GM19455 (cell line): ENCODE data around the gene KCNIP4.

Experiments
- ATAC-seq: cut with Tn5 transposase; IDR thresholded peaks from one replicate; pipeline ENCODE4 v1.9.1; 2021; ENCODE audit not compliant: unreplicated experiment

KCNIP4 gene

GRCh38 chr4:21001490-21001889 is 947.1 kb downstream of the KCNIP4 start:
- ATAC-seq = no peak

GRCh38 chr4:20997886-20998285 is 950.7 kb downstream of the KCNIP4 start:
- ATAC-seq = no peak

GRCh38 chr4:20995610-20996009 is 953.0 kb downstream of the KCNIP4 start:
- ATAC-seq = no peak

- ATAC-seq = no peak
Observed at GRCh38 chr4:20995015-20995414, 953.6 kb downstream of the KCNIP4 start.

- ATAC-seq = no peak
Observed at GRCh38 chr4:20992002-20992401, 956.6 kb downstream of the KCNIP4 start.

GRCh38 chr4:20987191-20987590 is 961.4 kb downstream of the KCNIP4 start:
- no peak for ATAC-seq

GRCh38 chr4:20984576-20984836 is 964.1 kb downstream of the KCNIP4 start:
- no peak for ATAC-seq

- ATAC-seq = no peak
Observed at GRCh38 chr4:20983763-20984575, 964.6 kb downstream of the KCNIP4 start.

- ATAC-seq = no peak
Observed at GRCh38 chr4:20982544-20982943, 966.0 kb downstream of the KCNIP4 start.

GRCh38 chr4:20960291-20960690 is 988.3 kb downstream of the KCNIP4 start:
- no peak for ATAC-seq

GRCh38 chr4:20954541-20954940 is 994.0 kb downstream of the KCNIP4 start:
- ATAC-seq = no peak

GRCh38 chr4:20944961-20945360 is 1003.6 kb downstream of the KCNIP4 start:
- ATAC-seq = no peak

GRCh38 chr4:20944451-20944850 is 1004.1 kb downstream of the KCNIP4 start:
- no peak for ATAC-seq

- ATAC-seq = no peak
Observed at GRCh38 chr4:20938204-20938603, 1010.4 kb downstream of the KCNIP4 start.

GRCh38 chr4:20926529-20926928 is 1022.0 kb downstream of the KCNIP4 start:
- no peak for ATAC-seq

GRCh38 chr4:20925176-20925575 is 1023.4 kb downstream of the KCNIP4 start:
- ATAC-seq = no peak

GRCh38 chr4:20922962-20923361 is 1025.6 kb downstream of the KCNIP4 start:
- no peak for ATAC-seq

- ATAC-seq = no peak
Observed at GRCh38 chr4:20916106-20916505, 1032.5 kb downstream of the KCNIP4 start.

GRCh38 chr4:20904966-20905365 is 1043.6 kb downstream of the KCNIP4 start:
- ATAC-seq = no peak

- no peak for ATAC-seq
Observed at GRCh38 chr4:20901851-20902250, 1046.7 kb downstream of the KCNIP4 start.

GRCh38 chr4:20899591-20899990 is 1049.0 kb downstream of the KCNIP4 start:
- no peak for ATAC-seq

- ATAC-seq = no peak
Observed at GRCh38 chr4:20895988-20896387, 1052.6 kb downstream of the KCNIP4 start.

- no peak for ATAC-seq
Observed at GRCh38 chr4:20895208-20895607, 1053.4 kb downstream of the KCNIP4 start.
